Stimulated activated effector memory CD8-positive, alpha-beta T cell treated with anti-CD3 and anti-CD28 coated beads, Interleukin-12 subunit alpha, Interleukin-12 subunit beta, amount 100 ng/mL, for 72 hours (primary cell): Measurements from ENCODE around the gene STKLD1.
A peak's percentile ranks its signal among the peaks of the same experiment; 100 is the strongest.
"Not testable (repeated sequence)": the region's sequence is repeated elsewhere in the genome, so short reads cannot be mapped to it uniquely, and the experiment has no call there.

ENCODE experiments used
- ATAC-seq: fragments of 150-1000 bp; cut with Tn5 transposase; 2 replicates; pipeline ENCODE4 v1.10.0; 2021
- DNase-seq, 2 donors: peaks; one replicate each; pipeline ENCODE4 v3.0.0; 2021 to 2022; ENCODE audit warnings: low spot score in 2 of 2
- H3K27ac Mint-ChIP-seq: one replicate; pipeline ENCODE4 v1.8.0; 2022; ENCODE audit warnings: mild to moderate bottlenecking, mixed read lengths
- H3K36me3 Mint-ChIP-seq: one replicate; pipeline ENCODE4 v1.8.0; 2022; ENCODE audit warnings: mild to moderate bottlenecking, mixed read lengths
- H3K4me1 Mint-ChIP-seq: one replicate; pipeline ENCODE4 v1.8.0; 2022; ENCODE audit warnings: mixed read lengths
- H3K4me3 Mint-ChIP-seq: one replicate; pipeline ENCODE4 v1.8.0; 2022; ENCODE audit warnings: mild to moderate bottlenecking, mixed read lengths
- H3K9me3 Mint-ChIP-seq: one replicate; pipeline ENCODE4 v1.8.0; 2022; ENCODE audit warnings: mixed read lengths

Gene STKLD1

DNA sequence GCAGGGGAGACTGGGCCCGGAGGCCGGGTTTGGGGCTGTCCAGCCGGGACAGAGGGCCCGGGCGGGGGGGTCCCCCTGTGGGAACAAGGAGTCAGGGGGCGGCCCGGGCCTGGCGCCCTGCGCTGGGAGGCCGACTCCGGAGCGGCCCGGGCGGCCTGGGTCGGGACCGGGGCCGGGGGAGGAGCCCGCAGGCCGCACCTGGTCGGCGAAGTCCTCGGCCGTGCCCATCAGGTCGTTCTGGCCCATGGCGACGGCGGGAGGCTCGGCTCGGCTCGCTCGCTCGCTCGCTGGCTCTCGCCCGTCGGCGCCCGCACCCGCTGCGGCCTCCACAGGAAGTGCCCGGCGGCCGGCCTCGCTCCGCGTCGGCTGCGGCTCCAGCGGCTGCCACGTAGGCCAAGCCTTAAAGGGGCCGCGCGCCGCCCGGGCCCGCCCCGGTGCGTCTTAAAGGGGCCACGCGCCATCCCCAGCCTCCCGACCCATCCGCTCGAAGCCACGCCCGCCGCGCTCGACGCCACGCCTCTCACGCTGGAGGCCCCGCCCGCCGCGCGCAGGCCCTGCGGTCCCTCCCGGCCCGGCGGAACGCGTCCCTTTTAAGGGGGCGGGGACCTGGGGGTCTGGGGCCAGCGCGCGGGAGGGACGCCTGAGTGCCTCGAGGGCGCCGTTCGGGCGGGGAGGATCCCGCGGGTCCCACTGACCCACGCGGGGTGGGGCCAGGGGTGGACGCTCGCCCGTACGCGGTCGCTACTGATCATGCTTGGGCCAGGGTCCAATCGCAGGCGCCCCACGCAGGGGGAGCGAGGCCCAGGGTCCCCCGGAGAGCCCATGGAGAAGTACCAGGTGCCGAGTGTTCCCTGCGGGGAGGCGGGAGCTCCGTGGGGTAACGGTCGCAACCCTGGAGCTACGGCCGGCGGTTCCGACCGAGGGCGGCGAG is at the start of gene STKLD1, which contains the start of gene SURF4:
Gene STKLD1, plus strand, starts transcription at position 643 of the 931 bp plus-strand sequence. Its CDS starts 108 bp downstream, at position 751.
Gene SURF4, minus strand, starts transcription at position 337 of the 931 bp plus-strand sequence. Its CDS starts 91 bp downstream, at position 246.
- peak within 1 kb of the TSS; percentile 98 for H3K27ac Mint-ChIP-seq
- ATAC-seq (peak; percentile 82), DNase-seq (peak; percentile 96 to 98)
- no peaks in the 10 kb centered on the region for H3K9me3 Mint-ChIP-seq
- H3K4me3 Mint-ChIP-seq: peak within 1 kb of the TSS; percentile 89
- H3K36me3 Mint-ChIP-seq: peaks cover 44% of the 10 kb centered on the region
- H3K4me1 Mint-ChIP-seq: peaks cover 24% of the 10 kb centered on the region

GRCh38 chr9:133327021-133327420 is 49.1 kb upstream of the STKLD1 start:
- not testable (repeated sequence) for H3K4me3 Mint-ChIP-seq, H3K27ac Mint-ChIP-seq

DNA sequence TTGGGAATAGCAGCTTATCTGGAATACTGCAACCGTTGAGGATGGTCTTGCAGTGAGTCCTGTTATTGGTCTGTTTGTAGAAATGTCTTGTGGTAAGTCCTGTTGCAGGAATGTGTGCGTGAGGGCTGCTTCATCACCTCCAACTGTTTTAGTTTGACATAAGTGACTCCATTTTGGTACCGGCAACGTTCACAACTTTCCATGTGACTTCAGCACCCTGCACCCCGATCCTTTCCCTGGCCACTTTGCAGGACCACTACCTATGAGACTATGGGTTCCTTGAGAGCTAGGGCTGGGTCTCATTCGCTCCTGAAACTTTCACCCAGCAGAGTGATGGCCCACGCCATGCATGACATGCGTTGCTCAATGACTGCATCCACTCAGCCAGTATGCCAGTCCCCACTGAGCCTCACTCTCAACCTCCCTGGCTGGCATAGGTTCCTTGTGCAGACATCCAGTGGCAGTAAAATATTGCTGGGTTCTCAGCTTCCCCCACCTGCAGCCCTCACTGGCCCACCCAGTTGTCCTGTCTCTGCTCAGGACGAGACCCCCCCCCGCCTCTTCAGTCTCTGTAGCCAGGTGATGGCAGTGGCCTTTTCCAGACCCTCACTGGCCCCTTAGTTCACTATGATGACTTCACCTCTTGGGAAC is 48.2 kb upstream of the STKLD1 start:
- DNase-seq (no peak), ATAC-seq (no peak)
- Mint-ChIP-seq H3K9me3 (no peaks in the 10 kb centered on the region), H3K27ac (peak overlapping the region; percentile 11), H3K36me3 (peaks cover 47% of the 10 kb centered on the region), H3K4me1 (peaks cover 27% of the 10 kb centered on the region), H3K4me3 (no peak overlapping the region)

More at GRCh38 chr9:133327021-133327420, 49.1 kb upstream of the STKLD1 start:
- Mint-ChIP-seq H3K36me3 (peaks cover 38% of the 10 kb centered on the region), H3K4me1 (peaks cover 19% of the 10 kb centered on the region)
- ATAC-seq, H3K9me3 Mint-ChIP-seq, DNase-seq: not testable (repeated sequence)

GRCh38 chr9:133329306-133330156 is 46.6 kb upstream of the STKLD1 start:
- Mint-ChIP-seq H3K4me1 (peaks cover 26% of the 10 kb centered on the region), H3K36me3 (peaks cover 63% of the 10 kb centered on the region)
- H3K4me3 Mint-ChIP-seq, DNase-seq, ATAC-seq, H3K9me3 Mint-ChIP-seq, H3K27ac Mint-ChIP-seq: not testable (repeated sequence)

DNA sequence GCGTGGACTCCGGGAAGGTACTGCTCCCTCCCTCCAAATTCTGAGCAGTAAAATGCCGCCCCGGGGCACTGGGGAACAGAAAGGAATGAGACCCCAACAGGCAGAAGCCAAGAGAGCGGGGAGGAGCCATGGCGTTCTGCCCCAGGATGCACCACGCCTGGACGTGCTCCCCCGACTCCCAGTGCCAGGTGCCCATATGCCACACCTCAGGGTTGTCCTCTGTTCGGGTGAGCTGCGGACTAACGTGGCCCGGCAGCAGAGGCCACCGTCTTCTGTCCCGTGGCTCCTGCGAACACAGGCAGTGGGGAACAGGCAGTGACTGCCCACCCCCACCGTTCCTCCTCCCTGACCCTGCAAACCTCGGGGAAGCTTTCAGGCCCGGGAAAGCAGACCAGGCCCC is 44.9 kb upstream of the STKLD1 start:
- H3K9me3 Mint-ChIP-seq: no peaks in the 10 kb centered on the region
- no peak for DNase-seq
- ATAC-seq: no peak
- peaks cover 39% of the 10 kb centered on the region for H3K4me1 Mint-ChIP-seq
- no peak overlapping the region for H3K27ac Mint-ChIP-seq
- peaks cover 80% of the 10 kb centered on the region for H3K36me3 Mint-ChIP-seq
- no peak overlapping the region for H3K4me3 Mint-ChIP-seq

DNA sequence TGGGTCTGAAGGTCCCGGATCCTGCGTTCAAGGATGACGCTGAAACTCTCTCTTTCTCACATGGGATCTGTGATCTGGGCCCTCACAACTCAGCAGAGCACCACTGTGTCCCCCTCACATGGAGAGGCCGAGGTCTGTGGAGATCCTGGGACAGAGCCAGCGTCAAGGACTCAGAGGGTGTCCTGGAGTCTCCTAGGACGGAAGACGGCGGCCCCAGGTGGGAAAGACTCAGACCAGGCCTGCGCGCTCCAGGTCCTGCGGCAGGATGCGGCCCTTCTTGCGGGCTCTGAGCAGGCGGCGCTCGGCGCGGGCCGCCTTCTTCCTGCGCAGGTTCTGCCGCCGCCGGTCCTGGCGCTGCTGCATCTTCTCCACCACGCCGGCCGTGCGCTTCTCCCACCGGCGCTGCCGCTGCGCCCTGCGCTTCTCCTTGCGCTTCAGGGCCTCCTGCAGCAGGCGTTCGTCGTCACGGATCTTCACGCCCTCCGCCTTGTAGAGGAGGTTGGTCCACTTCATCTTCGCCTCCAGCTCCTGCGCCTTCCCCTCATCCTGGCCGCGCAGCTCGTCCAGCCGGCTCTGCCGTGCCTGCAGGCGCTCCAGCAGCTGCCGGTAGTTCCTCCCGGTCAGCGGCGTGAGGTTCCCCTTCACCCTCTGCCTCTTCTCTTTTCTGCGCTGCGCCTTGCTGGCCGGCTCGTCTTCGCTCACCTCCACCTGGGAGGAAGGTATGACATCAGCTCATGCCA is 44.4 kb upstream of the STKLD1 start:
- peaks cover 86% of the 10 kb centered on the region for H3K36me3 Mint-ChIP-seq
- no peak overlapping the region for H3K27ac Mint-ChIP-seq
- peaks cover 45% of the 10 kb centered on the region for H3K4me1 Mint-ChIP-seq
- H3K4me3 Mint-ChIP-seq: no peak overlapping the region
- DNase-seq (no peak), ATAC-seq (no peak)
- H3K9me3 Mint-ChIP-seq: no peaks in the 10 kb centered on the region

DNA sequence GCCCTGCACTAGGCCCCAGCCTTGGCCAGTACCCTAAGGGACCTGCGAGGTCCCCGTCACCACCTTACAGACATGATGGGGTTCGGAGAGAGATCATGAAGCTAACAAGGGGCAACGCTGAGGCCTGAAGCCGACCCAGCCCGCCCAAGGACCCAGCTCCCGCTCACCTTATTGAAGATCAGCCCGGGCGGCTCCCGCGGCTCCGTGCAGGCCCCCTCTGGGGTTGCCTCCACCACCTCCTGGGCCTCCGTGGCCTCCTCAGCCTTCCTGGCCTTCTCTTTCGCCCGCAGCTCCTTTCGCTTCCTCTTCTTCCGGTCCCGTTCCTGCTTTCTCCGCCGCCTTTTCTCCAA is 43.8 kb upstream of the STKLD1 start:
- no peaks in the 10 kb centered on the region for H3K9me3 Mint-ChIP-seq
- DNase-seq (no peak), ATAC-seq (no peak)
- H3K4me3 Mint-ChIP-seq: no peak overlapping the region
- peak overlapping the region; percentile 17 for H3K27ac Mint-ChIP-seq
- peaks cover 91% of the 10 kb centered on the region for H3K36me3 Mint-ChIP-seq
- peaks cover 46% of the 10 kb centered on the region for H3K4me1 Mint-ChIP-seq

GRCh38 chr9:133333011-133333410 is 43.2 kb upstream of the STKLD1 start:
- no peaks in the 10 kb centered on the region for H3K9me3 Mint-ChIP-seq

GRCh38 chr9:133333566-133333965 is 42.6 kb upstream of the STKLD1 start:
- no peak overlapping the region for H3K4me3 Mint-ChIP-seq
- peaks cover 50% of the 10 kb centered on the region for H3K4me1 Mint-ChIP-seq
- peaks cover 92% of the 10 kb centered on the region for H3K36me3 Mint-ChIP-seq
- ATAC-seq (no peak), DNase-seq (no peak)
- H3K9me3 Mint-ChIP-seq: no peaks in the 10 kb centered on the region
- no peak overlapping the region for H3K27ac Mint-ChIP-seq

More at GRCh38 chr9:133333011-133333410, 43.2 kb upstream of the STKLD1 start:
- peaks cover 49% of the 10 kb centered on the region for H3K4me1 Mint-ChIP-seq
- H3K4me3 Mint-ChIP-seq: no peak overlapping the region
- DNase-seq (no peak), ATAC-seq (no peak)
- peaks cover 98% of the 10 kb centered on the region for H3K36me3 Mint-ChIP-seq
- peak overlapping the region; percentile 17 for H3K27ac Mint-ChIP-seq

DNA sequence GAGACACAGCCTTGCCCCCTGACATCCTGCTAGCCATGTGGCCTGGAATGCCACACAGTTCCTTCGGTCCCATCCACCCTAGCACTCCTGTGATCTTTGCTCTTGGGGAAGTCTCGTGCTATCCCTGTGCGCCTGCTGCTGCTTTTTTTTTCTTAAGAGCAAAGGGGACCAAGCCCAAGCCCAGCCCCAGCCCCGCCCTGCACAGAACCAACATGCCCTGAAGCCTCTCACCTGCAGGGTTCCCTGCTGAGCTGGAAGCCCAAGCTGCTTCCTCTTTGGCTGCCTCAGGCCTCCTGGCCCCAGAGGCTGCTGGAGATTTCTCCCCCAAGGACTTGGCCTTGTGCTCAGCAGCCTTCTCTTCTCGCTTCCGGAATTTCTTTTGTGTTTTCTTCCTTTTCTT is 42.0 kb upstream of the STKLD1 start:
- H3K36me3 Mint-ChIP-seq: peaks cover 92% of the 10 kb centered on the region
- no peaks in the 10 kb centered on the region for H3K9me3 Mint-ChIP-seq
- DNase-seq: no peak
- ATAC-seq: no peak
- peaks cover 44% of the 10 kb centered on the region for H3K4me1 Mint-ChIP-seq
- peak overlapping the region; percentile 90 for H3K4me3 Mint-ChIP-seq
- peak overlapping the region; percentile 93 for H3K27ac Mint-ChIP-seq

DNA sequence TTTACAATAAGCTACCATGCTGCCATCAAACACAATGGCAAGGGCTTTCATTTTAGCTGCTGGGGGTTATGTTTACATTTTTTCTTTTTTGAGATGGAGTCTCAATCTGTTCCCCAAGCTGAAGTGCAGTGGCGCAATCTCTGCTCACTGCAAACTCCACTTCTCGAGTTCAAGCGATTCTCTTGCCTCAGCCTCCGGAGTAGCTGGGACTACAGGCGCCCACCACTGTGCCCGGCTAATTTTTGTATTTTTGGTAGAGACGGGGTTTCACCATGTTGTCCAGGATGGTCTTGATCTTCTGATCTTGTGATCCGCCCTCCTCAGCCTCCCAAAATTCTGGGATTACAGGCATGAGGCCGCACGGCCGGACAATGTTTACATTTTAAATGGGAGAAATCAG is 41.3 kb upstream of the STKLD1 start:
- not testable (repeated sequence) for ATAC-seq, DNase-seq, H3K9me3 Mint-ChIP-seq
- Mint-ChIP-seq H3K36me3 (peaks cover 94% of the 10 kb centered on the region), H3K27ac (peak overlapping the region; percentile 93), H3K4me3 (peak overlapping the region; percentile 90), H3K4me1 (peaks cover 43% of the 10 kb centered on the region)

DNA sequence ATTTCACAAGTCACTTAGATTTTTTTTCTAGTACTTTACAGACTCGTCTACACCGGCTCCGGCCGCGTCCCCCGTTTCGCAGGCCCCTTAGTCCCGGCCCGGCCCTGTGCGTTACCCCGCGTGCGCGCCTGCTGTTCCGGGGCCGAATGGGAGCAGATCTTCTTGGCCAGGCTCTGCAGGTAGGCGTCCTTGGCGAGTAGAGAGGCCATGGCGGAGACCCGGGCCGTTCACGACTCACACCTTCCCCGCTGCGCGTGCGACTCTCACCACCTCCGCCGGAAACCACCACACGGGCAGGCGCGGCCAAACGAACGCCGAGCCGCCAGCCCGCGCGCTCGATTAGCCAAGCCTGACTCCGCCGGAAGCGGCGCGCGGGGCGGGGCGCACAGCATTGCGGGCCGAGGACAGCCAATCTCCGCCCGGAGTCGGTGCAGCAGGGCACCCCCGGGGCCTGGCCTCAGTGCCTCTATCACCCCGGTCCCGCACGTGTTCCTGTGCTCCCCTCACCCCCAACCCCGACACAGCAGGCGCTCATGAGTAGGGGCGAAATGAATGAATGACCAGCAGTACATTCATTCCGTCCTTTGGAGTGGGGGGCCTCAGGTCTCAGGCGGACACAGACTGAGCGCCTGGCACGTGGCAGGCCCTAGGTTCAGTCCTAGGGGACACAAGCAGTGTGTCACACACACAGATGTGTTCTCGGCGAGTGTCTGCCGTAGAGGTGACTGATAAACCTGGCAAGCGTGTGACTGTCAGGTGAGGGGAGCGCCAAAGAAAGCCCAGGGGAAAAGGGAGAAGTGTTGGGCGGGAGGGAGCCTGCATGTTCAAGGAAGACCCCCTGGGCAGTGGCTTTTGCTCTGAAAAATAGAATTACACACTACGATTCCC is 40.0 kb upstream of the STKLD1 start, which contains the start of gene SURF6:
Gene SURF6, minus strand, starts transcription at position 265 of the 888 bp plus-strand sequence. Its CDS starts 56 bp downstream, at position 209.
- peak; percentile 95 for ATAC-seq
- peaks cover 87% of the 10 kb centered on the region for H3K36me3 Mint-ChIP-seq
- peaks cover 54% of the 10 kb centered on the region for H3K4me1 Mint-ChIP-seq
- peak within 1 kb of the TSS; percentile 93 for H3K27ac Mint-ChIP-seq
- no peaks in the 10 kb centered on the region for H3K9me3 Mint-ChIP-seq
- DNase-seq: peak; percentile 90 to 97
- peak within 1 kb of the TSS; percentile 90 for H3K4me3 Mint-ChIP-seq

DNA sequence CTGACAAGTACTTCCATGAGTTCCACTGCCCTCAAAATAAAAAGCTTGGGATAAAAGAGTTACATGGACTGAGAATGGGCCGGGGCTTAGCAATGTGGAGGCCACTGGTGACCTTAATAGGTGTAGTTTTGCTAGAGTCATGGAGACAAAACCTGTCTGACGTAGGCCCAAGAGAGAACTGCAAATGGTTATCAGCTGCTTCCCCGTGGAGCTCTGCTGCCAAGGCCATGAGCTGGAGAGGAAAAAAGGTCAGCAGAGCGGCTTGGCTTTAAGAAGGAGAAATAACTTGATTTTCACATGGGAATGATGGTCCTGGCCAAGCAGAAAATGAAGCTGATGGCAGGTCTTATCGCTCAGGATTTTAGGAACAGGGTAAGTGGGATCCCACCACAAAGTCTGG is 36.5 kb upstream of the STKLD1 start:
- H3K4me3 Mint-ChIP-seq: no peak overlapping the region
- DNase-seq (no peak), ATAC-seq (no peak)
- H3K36me3 Mint-ChIP-seq: peaks cover 86% of the 10 kb centered on the region
- no peaks in the 10 kb centered on the region for H3K9me3 Mint-ChIP-seq
- H3K4me1 Mint-ChIP-seq: peaks cover 46% of the 10 kb centered on the region
- H3K27ac Mint-ChIP-seq: peak overlapping the region; percentile 79
